ENCODE data around the gene TBX6.

TBX6 gene

DNA sequence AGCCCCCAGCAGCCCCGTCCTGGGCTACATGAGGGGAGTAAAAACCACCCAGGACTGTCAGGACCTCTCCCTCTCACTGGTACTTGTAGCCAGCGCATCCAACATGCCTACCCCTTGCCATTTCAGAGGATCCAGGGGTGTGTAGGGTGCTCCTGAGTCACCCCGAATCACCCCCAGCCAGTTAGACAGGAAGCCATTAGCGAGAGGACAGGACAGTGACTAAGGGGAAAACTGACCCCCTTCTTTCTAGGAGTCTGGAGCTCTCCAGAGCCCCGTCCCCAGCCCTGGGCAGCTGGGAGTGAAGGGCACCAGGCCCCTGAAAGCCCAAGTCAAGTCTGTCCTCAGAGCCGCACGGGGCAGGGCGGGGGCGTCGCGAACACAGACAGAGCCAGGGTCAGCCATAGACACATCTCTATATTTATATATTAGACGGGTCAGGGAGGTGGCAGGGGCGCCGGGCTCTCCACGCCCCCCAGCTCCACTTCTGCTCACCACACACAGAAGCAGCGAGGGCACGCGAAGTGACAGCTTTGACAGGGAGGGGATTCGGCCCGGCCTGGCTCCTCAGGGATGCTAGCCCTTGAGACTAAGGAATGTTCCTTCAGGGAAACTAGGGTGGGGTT lies 22.1 kb upstream of the TBX6 start:
- FAIRE-seq: no peak

- no peak for FAIRE-seq
Observed at GRCh38 chr16:30113031-30113710, 21.4 kb upstream of the TBX6 start, which contains the start of gene GDPD3. GDPD3 (minus strand) TSS chr16:30113537; CDS start chr16:30113478, 59 bp downstream.

GRCh38 chr16:30112197-30113030 lies 20.7 kb upstream of the TBX6 start:
- FAIRE-seq: no peak

- no peak for FAIRE-seq
Observed at GRCh38 chr16:30110661-30111060, 18.9 kb upstream of the TBX6 start.

DNA sequence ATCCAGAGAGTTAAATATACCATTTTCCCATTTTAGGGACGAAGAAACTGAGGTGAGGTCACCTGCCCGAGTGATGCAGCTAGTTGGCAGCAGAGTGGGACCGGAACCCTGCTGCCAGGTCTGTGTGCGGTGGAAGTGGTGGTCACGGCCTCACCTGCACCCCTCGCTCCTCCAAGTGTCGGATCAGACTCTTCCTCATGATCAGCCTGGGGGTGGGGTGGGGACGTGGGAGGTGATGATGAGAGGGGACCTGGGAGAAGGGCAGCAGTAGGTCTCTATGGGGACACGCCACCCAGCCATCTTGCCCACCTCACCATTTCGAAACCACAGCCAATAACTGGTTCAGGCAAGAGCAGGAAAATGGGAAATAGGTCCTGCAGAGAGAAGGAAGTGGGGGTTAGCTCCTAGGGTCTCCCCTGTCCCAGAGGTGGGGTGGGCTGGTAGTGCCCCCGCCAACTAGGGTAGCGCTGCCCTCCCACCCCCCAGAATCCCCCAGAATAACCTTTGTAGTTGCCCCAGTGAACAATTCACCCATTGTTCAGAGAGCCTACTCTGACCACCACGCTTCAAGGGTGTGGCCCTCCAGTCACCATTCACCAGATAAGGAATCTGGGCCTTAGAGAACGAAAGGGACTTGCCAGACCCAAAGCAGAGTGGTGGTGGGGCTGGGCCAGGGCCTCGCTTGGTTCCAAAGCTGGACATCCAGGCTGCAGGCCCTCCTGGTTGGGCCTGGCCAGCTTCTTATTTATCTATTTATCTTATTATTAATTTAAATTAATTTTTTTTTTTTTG lies 16.5 kb upstream of the TBX6 start:
- FAIRE-seq: no peak

DNA sequence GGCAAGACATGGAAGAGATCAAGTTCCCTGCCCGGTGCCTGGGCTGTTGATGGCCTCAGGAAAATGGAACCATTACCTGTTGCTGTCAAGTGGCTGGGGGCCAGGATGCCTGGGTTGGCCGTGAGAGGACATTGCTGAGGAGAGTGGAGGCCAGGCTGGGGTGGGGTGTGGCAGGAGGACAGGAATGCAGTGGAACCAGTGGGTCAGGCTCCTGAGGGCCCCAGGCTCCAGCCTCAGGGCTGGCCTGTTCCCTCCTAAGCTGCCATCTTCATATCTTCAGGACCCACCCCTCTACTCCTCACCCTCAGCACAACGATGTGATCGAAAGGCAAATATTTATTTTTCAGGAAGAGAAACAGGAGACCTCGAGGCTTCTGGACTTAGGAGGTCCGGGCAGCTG lies 12.8 kb upstream of the TBX6 start:
- FAIRE-seq: no peak

DNA sequence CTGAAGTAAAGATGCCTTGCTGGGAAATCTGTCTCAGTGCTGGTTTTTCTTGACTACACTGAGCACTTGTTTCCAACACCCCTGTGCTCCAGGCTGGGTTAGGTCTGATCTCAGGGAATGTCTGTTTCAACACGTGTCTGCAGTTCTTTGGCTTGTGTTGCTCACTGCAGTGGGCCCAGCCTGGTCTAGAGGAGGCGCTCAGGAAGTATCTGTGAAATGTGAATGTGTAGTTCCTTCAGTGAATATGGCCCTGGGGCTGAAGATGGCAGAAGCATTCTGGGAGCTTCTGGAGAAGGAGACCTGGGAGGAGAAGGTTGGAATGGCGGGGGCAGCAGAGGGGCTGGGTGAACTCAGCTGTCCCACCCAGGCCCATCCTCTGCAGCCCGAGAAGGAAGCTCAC lies 12.4 kb upstream of the TBX6 start:
- FAIRE-seq: no peak

- FAIRE-seq: no peak
Observed at GRCh38 chr16:30096862-30097563, 5.3 kb upstream of the TBX6 start.

DNA sequence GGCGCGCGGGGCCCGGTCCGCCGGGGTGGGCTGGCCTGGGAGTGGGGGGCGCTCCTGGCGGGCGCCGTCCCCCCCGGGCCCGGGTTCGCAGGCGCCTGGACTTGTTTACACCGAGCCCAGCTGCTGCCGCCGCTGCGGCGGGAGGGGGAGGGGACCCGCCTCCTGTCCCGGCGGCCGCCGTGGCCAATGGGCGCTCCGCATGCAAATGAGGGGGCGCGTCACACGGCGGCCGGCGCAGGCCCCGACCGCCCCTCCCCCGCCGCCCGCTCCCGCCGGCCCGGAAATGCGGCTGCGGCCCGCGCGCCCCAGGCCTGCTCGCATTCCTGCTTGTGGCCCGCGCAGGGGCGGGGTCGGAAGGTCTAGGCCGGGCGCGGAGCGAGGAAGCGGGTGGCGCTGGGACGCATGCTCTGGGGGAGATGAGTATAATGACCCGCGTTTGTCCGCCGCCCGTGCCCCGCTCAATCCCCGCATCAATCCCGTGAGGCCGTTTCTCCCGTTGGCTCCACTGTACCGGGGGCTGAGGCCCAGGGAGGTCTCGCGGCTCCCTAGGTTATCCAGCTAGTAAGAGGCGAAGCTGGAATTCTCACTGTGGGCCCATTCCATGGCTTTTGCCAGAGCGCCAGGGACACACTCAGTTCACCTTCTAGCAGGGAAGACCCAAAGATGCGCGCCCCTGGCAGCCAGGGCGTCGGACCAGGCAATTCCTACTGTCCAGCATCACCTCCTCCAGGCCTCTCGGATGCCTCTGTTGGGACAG lies 4.6 kb upstream of the TBX6 start, which contains the start of gene YPEL3:
Gene YPEL3 (minus strand): TSS at position 109 of the 757 bp plus-strand sequence. CDS start 731 bp downstream, outside the sequence.
- FAIRE-seq: no peak

DNA sequence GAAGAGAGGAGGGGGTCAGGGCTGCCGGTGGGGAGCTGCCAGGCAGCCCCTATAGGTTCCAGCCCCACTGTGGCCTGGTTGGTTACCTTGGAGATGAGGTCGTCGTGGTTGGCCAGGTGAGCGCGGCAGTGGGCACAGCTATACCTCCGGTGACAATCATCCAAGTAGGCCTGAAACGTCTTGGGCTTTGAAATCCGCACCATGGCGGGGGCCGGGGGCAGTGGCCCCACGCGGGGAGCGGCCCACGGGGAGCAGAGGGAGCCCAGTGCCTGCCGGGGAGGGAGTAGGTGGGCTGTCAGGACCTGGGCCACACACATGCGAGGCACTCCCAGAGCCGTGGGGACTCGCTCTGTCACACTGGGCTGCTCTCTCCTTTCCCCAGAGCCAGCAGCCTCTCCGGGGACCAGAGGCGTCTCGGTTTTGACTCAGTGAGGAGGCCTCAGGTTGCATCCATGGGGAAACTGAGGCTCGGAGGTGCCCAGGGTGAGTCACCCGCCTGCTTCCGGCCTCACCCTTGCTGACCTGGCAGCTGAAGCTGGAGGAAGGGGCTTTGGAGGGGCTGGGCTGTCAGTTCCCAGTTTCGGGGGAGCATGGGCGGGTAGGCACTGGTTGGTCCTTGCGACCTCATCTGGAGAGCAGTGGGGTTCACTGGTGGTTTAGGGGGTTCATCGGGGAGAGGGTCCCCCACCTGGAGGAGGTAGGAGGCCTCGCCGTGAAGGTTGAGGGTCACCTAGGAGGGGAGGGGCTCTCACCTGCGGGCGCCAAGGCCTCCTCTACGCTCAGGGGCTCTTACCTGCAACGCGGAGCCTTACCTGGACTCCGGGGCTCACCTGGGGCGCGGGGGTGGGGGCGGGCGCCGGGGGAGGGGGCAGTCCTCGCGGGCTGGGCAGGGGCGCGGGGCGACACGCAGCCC lies 3.7 kb upstream of the TBX6 start:
- no peak for FAIRE-seq

DNA sequence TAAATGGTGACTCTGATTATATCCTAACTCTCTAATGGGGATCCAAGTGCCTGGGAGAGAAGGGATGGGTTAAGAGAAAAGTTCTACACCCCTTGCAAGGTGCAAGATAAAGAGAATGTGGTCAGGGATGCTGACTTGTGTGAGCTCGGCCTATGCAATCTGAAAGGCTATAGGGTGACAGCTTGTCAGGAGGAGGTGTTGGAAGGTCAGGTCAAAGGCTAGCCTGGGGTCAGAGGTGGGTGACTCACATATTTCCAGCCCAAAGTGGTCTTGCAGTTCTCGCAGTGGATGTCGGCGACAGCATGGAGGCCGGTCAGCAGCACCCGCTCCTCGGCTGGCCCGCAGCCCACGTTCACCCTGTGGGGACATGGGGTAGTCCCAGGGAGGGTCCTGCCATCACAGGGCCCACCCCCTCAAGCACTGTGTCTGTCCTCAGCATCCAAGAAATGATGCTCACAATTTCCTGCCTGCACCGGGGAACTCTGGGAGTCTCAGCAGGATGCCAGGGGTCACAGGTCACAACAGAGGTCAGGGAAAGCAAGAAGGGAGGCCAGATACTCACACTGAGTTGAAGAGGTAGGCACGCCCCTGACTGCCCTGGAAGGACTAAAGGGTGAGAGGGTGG lies 2.9 kb upstream of the TBX6 start:
- FAIRE-seq: no peak

DNA sequence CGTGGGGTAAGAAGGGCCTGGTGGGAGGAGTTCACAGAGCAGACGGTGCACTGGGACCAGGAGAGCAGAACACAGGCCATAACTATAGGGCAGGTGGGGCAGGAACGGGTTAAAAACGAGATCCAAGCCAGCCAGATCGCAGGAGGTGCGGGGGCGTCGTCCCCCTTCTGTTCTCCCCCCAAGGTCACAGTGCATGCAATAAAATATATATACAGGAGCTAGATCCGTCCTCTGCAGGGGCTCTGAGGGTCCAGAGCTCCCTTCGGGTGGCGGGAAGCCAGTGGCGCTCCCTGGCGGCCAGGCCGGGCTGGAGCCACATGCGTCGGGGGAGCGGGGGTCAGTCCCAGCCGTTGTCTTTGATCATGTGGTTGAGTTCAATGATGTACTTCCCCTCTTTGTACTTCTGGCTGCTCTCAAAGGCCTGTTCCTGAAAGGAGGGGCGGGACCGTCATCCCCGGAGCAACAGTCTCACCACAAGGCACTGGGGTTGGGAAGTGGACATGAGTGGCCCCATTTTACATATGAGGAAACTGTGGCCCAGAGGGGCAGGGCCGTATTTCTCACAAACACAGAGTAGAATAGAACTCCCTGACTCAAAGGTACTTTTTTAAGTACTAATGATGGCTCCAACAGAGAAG lies 768 bp upstream of the TBX6 start:
- FAIRE-seq: no peak

GRCh38 chr16:30090610-30091331 lies 953 bp downstream of the TBX6 start:
- no peak for FAIRE-seq

DNA sequence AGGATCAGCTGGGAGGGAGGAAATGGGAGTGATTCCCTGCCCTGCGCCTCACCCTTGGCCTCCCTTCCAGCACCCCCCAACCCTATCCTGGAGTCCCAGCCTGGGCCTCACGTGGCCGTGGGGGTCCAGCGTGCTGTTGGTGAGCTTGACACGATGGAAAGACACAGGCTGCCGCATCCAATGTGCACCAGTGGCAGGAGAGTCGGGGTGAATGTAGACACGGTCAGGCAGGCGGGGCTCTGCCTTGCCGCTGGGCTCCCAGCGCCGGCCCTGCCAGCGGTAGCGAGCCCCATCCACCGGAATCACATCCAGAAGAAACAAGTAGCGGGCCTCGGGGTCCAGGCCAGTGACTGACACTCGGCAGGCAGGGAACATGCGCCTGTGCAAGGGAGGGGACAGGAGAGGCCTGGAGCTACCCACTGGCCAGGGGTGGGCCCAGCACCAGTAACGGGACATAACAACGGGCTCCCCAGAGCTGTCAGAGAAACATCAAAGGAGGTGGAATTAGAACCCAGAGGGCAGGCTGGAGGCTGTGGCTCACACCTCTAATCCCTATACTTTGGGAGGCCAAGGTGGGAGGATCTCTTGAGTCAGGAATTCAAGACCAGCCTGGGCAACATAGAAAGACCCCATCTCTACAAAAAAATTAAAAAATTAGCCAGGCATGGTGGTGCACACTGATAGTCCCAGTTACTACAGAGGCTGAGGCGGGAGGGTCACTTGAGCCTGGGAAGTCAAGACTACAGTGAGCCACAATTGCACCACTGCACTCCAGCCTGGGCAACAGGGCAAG lies 2.7 kb downstream of the TBX6 start:
- no peak for FAIRE-seq

- no peak for FAIRE-seq
Observed at GRCh38 chr16:30088237-30088831, 3.4 kb downstream of the TBX6 start.

DNA sequence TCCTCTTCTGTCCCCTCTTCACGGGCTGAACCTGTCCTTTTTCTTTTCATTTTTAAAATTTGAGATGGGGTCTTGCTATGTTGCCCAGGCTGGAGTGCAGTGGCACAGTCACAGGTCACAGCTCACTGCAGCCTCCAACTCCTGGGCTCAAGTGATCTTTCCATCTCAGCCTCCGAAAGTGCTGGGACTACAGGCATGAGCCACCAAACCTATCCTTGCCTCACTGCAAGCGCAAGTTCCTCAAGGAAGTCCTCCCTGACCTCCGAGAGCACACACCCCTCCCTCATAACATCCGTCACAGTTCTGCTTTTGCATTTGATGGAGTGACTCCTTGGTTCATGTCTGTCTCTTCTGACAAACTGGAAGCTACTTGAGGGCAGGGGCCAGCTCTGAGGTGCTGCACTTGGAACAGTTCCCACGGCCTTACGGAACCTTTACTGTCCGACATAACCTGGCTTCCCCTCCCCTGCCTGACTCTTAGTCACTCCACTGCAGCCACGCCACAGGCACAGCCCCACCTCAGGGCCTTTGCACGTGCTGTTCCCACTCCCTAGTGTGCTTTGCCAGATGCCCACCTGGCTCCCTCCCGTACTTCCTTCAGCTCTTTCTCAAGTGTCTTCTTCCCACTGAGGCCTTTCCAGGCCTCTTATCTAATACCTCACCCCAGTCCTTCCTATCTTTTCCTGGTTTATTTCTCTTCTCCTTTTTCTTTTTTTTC lies 4.4 kb downstream of the TBX6 start:
- FAIRE-seq: no peak

Data from A204.1 (cell line).